NCI-H1048 (cell line): ENCODE data around the gene METTL16.
"Not testable (repeated sequence)": the region's sequence is repeated elsewhere in the genome, so short reads cannot be mapped to it uniquely, and the experiment has no call there.

Experiments
- DNase-seq: peaks from one replicate; lab custom pipeline; 2025; lab: John Stamatoyannopoulos, UW

Gene METTL16

DNA sequence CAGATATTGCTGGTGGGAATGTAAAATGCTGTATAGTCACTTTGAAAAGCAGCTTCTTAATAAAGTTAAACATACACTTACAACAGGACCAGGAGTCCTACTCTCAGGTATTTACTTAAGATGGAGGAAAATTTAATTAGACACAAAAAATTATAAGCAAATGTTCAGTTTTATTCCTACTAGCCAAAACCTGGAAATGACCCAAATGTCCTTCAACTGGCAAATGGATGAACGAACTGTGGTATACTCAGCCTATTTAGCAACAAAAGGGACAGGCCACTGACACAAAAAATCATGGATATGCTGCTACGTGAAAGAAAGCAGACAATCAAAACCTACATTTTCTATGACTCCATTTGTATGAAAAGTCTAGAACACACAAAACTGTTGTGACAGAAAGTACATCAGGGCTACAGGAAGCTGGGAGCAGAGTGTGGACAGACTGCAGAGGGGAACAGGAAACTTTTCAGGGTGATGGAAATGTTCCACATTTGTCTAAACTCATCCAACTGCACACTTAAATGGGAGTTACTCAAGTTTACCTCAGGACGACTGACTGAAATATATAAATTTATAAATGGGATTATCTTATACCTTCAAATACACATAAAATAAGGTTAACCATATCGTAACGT is 61.6 kb downstream of the METTL16 start:
- DNase-seq, result no peak

DNA sequence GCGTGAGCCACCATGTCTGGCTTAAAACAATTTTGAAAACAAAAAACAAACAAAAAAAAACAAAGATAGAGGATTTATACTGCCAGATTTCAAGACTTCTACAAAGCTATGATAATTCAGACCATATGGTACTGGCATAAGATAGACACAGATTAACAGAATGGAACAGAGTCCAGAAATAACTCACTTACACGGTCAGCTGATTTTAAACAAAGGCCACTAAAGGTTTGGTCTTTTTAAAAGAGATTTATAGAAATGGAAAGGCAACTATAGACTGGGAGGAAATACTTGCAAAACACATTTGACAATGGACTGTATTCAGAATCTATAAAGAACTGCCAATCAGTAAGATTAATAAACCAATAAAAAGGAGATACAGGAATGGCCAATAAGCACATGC is 62.2 kb downstream of the METTL16 start:
- no peak for DNase-seq

- not testable (repeated sequence) for DNase-seq
Observed at GRCh38 chr17:2447479-2447878, 64.2 kb downstream of the METTL16 start.

DNA sequence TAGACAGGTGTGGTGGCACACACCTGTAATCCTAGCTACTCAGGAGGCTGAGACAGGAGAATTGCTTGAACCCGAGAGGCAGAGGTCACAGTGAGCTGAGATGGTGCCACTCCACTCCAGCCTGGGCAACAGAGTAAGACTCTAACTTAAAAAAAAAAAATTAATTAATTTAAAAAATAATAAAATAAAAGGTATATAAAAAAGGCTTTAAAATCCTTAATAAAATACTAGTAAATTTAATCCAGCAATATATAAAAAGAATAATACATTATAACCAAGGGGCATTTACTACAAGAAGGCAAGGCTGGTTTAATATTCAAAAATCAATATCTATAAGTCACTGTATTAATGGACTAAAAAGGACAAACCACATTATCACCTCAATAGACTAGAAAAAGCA is 66.0 kb downstream of the METTL16 start:
- DNase-seq, result no peak

DNA sequence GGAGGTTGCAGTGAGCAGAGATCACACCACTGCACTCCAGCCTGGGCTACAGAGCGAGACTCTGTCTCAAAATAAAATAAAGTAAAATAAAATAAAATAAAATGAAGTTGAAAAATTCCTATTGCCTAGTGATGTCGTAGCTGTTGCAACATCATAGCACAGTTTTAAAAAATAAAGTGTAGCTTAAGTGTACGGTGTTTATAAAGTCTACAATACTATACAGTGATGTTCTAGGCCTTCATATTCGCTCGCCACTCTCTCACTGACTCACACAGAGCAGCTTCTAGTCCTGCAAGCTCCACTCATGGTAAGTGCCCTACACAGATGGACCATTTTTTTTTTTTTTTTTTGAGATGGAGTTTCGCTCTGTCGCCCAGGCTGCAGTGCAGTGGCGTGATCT is 67.3 kb downstream of the METTL16 start:
- DNase-seq, result no peak

- DNase-seq, result no peak
Observed at GRCh38 chr17:2442166-2442565, 69.5 kb downstream of the METTL16 start.

- no peak for DNase-seq
Observed at GRCh38 chr17:2440930-2441329, 70.8 kb downstream of the METTL16 start.

- DNase-seq, result not testable (repeated sequence)
Observed at GRCh38 chr17:2439997-2440396, 71.7 kb downstream of the METTL16 start.

- DNase-seq, result no peak
Observed at GRCh38 chr17:2438823-2439222, 72.9 kb downstream of the METTL16 start.

DNA sequence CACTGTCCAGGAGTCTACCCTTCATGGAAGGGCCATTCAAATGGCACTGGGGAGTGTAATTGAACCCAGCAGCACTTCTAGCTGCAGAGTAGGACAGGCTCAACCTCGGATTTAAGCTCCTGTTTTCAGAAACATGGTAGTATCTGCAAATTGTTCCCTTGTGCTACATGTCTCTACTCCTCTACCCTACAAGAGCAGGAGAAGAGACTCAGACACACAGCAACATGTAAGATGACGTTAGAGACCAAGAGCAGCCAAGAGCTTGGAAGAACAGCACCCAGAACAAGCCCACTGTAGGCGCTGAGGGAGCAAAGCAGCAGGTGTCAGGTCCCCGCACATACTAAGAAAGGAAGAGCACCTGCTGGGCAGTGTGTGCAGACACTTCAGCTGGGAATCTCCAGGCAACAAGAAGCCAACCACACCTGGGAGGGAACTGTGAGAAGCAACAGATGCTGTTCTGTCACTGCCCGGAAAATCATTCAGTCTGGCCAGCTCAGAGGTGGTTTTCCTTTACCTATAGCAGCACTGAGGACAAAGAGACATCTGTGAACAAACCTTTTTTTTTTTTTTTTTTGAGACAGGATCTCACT is 75.3 kb downstream of the METTL16 start:
- DNase-seq, result no peak

DNA sequence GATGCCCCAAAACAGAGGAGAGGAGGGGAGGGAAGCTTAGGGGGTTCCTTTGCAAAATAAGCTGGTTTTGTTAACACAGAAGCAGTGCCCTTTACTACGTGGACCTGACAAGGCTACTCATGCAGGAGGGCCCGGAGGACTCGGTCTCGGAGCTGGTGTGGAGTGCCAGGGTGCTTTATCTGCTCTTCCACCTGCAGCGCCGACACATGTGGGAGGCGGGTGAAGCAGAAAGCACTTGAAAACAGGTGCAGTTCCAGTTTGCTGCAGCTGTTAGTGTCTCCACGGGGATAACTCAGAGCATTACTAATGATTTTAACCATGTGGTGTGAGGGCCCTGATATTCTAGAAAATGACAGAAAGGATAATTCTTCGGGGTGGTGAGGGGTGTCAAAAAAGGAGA is 75.8 kb downstream of the METTL16 start:
- DNase-seq, result no peak

DNA sequence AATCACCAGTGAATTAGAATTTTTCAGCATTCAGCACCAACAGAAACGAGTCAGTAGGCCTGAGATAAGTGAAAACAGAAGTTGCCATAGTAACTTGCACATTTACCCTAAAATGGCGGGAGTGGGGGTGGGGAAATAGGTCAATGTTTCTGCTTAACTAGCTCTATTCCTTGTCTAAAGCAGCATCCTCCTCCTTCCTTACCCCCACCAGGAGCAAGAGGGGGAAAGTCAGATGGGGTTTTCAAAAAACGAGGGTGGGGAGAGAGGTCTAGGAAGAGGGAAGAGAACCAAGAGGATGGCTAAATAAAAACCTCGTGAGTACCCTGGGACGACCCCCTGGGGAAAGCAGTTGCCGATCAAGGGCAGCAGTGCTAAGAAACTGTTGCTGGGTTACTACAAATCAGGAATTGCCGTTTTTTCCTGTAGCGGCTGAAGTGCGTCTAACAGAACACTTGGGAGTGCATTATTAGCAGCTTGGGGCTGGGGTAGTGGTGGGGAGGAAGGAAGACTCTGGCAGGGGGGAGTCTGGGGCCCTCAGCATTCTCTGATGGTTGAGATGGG is 76.4 kb downstream of the METTL16 start:
- no peak for DNase-seq

GRCh38 chr17:2433696-2434095 is 78.0 kb downstream of the METTL16 start:
- DNase-seq, result no peak

GRCh38 chr17:2427910-2428309 is 83.8 kb downstream of the METTL16 start:
- no peak for DNase-seq

DNA sequence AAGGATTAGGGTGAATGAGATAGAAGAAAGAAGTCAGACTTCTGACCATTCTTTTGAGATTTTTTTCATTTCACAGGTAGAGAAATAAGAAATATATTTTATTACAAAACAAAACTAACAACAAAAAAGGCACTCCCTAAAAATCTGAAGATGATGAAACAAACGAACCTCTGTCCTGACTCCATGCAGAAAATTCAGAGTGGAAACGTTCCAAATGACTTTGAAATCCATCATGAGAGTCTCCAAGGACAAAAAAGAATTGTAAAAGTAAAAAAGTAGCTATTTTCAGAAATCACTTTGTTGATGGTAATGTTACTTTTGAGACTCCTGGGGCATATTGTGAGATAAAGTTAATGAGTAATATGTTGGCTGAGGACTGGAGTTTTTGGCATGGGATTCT is 84.5 kb downstream of the METTL16 start:
- DNase-seq, result no peak

GRCh38 chr17:2423271-2423670 is 88.4 kb downstream of the METTL16 start:
- no peak for DNase-seq

DNA sequence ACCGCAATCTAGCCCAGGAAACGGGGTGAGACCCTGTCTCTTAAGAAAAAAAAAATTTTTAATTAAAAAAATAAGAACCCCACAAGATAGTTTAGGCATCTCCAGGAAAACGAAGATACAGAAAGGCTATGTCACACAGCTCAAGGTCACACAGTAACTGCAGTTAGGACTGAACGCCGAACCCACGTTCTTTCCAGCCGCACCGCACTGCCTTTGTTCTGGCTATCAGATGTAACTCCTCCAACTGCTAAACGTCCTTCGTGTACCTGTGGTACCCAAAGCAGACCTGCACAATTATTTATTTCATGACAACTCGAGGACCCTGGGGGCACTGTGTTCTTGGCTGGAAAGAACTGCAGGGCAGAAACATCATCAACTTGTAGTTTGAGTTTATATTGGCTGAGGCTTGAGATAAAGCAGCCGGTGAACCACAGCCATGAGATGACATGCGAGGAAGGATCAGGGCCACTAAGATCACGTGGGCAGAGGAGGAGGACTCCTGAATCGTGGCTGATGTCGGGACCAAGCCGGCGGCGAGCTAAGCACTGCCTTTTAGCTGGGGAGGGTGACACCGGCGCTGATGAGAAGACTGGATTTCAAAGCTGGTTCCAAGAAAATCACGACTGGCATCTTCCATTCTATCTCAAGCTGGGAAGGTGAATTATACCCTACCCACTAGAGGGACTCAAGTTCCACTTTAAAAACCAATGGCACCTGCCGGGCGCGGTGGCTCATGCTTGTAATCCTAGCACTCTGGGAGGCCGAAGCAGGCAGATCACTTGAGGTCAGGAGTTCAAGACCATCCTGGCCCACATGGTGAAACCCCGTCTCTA is 90.2 kb downstream of the METTL16 start:
- no peak for DNase-seq

GRCh38 chr17:2420176-2420575 is 91.5 kb downstream of the METTL16 start:
- no peak for DNase-seq

- no peak for DNase-seq
Observed at GRCh38 chr17:2419486-2419885, 92.2 kb downstream of the METTL16 start.

- no peak for DNase-seq
Observed at GRCh38 chr17:2418572-2418971, 93.1 kb downstream of the METTL16 start.

DNA sequence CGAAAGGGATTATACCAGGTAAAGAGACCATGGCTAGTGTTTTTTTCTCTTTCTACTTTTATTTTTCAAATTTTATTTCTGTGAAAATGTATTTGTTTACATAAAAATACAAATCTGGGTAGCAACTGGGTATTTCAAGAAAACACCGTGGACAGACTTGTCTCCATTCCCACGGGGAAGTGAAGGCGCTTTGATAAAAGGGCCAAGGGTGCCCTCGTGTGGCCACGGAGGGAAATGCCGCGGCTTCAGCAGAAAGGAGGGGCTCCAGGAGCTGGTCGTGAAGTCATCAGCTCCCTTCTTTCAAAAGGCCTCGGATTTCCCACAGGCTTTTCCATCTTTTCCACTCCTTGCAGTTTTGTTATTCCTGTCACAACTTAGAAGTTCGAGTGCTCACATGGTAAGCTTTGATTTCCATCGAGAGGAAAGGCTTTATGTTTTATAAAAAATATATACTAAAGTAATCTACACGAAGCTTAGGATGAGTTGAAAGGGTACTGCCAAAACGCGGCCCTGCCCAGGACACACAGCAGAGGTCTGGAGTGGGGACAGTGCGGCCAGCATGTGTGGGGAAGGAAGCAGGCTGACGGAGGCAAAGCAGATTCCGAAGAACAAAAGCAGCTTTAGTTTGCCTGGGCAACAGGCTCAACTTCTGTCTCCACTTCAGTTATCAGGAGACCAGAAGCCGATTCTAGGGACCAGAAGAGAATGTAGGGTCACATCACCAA is 95.5 kb downstream of the METTL16 start:
- peak; percentile 11 for DNase-seq

DNA sequence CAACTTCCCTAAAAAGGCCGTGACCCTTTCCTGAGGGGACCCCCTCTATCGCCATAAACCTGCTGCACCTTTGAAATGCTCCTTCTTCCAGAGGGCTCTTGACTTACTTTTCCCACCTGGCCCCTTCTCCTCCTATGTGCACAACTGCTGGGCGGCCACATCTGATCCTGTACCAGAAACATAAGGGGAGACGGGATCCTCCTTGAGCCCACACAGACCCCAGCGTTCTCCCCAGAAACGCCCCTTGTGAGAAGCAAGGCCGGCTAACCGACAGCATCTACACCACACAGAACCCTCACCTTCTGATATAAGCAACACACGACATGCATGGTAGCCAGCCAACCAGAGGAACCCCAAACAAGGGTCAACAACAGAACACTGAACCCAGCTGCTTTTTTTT is 96.6 kb downstream of the METTL16 start:
- no peak for DNase-seq
